Central memory CD8-positive, alpha-beta T cell (primary cell): ENCODE results near the gene NR2C2AP.

ENCODE experiments used
- ATAC-seq: fragments of 150-1000 bp; cut with Tn5 transposase; replicated peaks from 2 replicates; pipeline ENCODE4 v1.10.0; 2022; ENCODE audit warnings: mild to moderate bottlenecking, moderate FRiP score, moderate number of reproducible peaks; ENCODE audit not compliant: poor library complexity, severe bottlenecking; ENCODE audit errors: extremely low read depth
- DNase-seq, 2 donors: peaks; one replicate each; pipeline ENCODE4 v3.0.0; 2021; ENCODE audit warnings: low spot score in 2 of 2
- H3K27ac Mint-ChIP-seq: one replicate; pipeline ENCODE4 v1.8.0; 2022; ENCODE audit warnings: low read depth, mild to moderate bottlenecking, moderate library complexity, mixed read lengths
- H3K27me3 Mint-ChIP-seq: one replicate; pipeline ENCODE4 v1.8.0; 2022; ENCODE audit warnings: mixed read lengths
- H3K36me3 Mint-ChIP-seq: one replicate; pipeline ENCODE4 v1.8.0; 2022; ENCODE audit warnings: mild to moderate bottlenecking, moderate library complexity, mixed read lengths; ENCODE audit not compliant: insufficient read depth
- H3K4me1 Mint-ChIP-seq: one replicate; pipeline ENCODE4 v1.8.0; 2022; ENCODE audit warnings: mixed read lengths
- H3K4me3 Mint-ChIP-seq: one replicate; pipeline ENCODE4 v1.8.0; 2022; ENCODE audit warnings: mild to moderate bottlenecking, moderate library complexity, mixed read lengths
- H3K9me3 Mint-ChIP-seq: one replicate; pipeline ENCODE4 v1.8.0; 2022; ENCODE audit warnings: mixed read lengths

Gene NR2C2AP, protein sequence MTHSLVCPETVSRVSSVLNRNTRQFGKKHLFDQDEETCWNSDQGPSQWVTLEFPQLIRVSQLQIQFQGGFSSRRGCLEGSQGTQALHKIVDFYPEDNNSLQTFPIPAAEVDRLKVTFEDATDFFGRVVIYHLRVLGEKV

DNA sequence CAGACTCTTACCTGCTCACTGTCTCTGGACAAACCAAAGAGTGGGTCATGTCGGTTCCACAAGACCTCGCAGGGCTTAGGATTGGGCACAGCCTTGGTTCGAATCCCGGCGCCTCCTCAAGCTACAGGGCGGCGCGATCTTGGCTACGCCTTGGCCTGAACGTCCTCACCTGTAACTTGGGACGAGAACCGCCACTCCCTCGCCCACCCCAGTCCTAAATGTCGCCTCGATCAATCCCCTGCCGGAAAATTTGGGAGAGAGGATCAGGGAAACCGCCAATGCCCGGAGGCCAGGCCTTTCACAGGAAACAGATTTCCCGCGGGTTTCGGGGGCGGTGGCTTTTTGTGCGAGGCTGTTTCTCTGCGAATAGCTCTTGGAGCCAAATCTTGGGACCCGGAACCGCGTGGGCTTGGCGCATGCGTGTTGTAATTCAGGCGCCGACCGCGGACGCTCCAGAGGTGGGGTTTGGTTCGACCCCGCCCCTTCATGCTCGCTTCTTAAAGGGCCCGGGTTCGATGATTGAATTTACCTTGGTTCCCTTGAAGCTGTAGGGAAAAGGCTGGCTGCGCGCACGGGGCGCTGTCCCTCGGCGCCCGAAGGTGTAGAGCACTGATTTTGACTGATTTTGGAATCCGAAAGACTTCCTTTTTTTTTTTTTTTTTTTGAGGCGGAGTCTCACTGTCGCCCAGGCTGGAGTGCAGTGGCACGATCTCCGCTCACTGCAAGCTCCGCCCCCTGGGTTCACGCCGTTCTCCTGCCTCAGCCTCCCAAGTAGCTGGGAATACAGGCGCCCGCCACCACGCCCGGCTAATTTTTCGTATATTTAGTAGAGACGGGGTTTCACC, at the start of gene NR2C2AP:
Gene NR2C2AP, minus strand, starts transcription at position 403 of the 845 bp plus-strand sequence. Its CDS starts 354 bp downstream, at position 49.
- Mint-ChIP-seq H3K27me3 (no peaks in the 10 kb centered on the region), H3K27ac (peak within 1 kb of the TSS; percentile 82), H3K4me1 (peaks cover 30% of the 10 kb centered on the region), H3K4me3 (peak within 1 kb of the TSS; percentile 89), H3K9me3 (peaks cover 10% of the 10 kb centered on the region), H3K36me3 (peaks cover 8% of the 10 kb centered on the region)
- DNase-seq (peak; percentile 82 to 84), ATAC-seq (peak; percentile 94)

DNA sequence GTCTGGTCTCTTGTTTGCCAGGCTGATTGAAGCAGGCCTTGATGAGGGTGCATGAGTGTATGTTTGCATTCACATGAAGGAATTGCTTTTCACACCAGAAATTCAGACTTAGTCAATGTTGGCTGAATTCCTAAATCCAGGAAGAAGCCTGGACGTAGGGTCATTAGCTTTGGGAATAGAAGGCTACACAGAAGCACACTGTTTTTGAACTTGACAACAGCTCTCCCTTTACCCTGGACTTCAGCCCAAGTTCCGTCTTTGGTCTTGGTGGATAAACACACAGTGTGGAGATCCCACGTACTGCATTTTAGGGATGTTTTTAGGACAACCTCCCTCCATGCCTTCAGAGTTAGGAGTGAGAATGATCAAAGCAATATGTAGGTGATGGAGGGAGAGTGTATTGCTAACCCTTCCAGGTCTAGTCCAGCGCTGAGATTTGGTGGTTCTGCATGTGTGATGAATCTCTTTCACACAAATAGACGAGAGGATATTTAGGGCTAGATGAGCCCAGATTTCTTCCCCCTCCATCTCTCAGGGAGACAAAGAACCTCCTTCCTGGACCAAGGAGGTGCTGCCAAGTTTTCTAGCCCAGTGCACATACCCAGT, 47.1 kb upstream of the NR2C2AP start:
- H3K4me1 Mint-ChIP-seq: no peaks in the 10 kb centered on the region
- no peak for ATAC-seq
- H3K4me3 Mint-ChIP-seq: no peak overlapping the region
- peaks cover 51% of the 10 kb centered on the region for H3K27me3 Mint-ChIP-seq
- H3K36me3 Mint-ChIP-seq: peaks cover 2% of the 10 kb centered on the region
- H3K27ac Mint-ChIP-seq: no peak overlapping the region
- DNase-seq: no peak
- no peaks in the 10 kb centered on the region for H3K9me3 Mint-ChIP-seq

DNA sequence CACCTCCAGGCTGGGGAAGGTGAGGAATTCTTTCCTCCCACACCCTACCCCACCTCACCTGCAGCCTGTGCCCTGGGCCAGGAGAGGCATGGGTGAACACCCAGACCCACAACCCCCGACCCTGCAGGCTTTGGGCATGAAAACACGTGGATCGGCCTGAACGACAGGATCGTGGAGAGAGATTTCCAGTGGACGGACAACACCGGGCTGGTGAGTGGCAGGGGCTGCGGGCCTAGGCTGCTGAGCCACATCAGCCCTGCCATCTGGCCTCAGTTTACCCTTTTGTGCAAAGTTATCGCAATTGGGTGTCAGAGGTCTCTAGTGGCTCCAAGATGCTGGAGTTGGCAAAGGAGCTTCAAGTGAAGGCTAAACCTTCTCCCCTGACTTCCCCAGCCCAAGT, 37.3 kb upstream of the NR2C2AP start:
- DNase-seq (no peak), ATAC-seq (no peak)
- Mint-ChIP-seq H3K4me3 (no peak overlapping the region), H3K36me3 (no peaks in the 10 kb centered on the region), H3K9me3 (peaks cover 5% of the 10 kb centered on the region), H3K27ac (no peak overlapping the region), H3K27me3 (peaks cover 30% of the 10 kb centered on the region), H3K4me1 (no peaks in the 10 kb centered on the region)

DNA sequence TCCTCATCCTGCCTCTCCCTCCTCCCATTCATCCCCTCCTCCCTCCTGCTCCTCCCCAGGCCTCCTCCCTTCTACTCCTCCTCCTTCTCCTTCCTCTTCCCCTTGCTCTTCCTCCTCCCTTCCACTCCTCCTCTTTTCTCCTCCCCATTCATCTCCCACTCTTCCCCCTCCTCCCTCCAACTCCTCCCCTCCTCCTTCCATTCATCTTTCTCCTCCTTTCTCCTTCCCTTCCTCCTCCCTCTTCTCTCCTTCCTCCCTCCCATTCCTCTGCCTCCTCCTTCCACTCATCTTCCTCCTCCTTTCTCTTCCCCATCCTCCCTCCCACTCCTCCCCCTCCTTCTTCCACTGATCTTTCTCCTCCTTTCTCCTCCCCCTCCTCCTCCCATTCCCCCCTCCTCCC, 36.5 kb upstream of the NR2C2AP start:
- Mint-ChIP-seq H3K27me3 (peaks cover 30% of the 10 kb centered on the region), H3K27ac (no peak overlapping the region), H3K4me1 (no peaks in the 10 kb centered on the region), H3K9me3 (peaks cover 5% of the 10 kb centered on the region), H3K4me3 (no peak overlapping the region), H3K36me3 (no peaks in the 10 kb centered on the region)
- no peak for DNase-seq
- no peak for ATAC-seq

DNA sequence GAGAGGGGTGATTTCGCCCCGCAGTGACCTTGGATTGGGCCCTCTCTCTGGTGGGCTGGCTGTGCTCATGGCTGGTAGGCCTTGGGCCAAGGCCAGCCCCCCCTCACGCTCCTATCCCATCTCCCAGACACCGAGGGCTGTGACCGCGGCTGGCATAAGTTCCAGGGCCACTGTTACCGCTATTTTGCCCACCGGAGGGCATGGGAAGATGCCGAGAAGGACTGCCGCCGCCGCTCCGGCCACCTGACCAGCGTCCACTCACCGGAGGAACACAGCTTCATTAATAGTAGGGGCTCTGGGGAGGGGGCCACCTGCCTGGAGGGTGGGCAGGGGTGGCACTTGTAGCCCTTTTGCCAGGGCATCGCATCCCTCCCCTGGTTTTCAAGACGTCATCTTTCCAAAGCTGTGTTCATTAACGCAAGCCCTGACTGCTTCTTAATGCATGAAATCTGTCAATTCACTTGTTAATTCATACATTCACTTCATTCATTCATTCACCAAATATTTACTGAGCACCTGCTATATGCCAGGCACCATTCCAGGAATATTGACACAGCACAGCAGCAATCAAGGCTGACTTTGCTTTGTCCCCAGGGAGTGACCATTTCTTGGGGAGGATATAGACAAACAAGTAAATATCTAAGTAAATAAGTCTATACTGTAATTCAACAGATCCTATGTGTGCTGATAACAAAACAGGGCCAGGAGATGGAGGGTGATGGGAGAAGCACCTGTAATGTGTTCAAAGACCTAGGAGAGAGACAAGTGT, 35.1 kb upstream of the NR2C2AP start:
- H3K4me1 Mint-ChIP-seq: no peaks in the 10 kb centered on the region
- peaks cover 5% of the 10 kb centered on the region for H3K9me3 Mint-ChIP-seq
- no peak for ATAC-seq

DNA sequence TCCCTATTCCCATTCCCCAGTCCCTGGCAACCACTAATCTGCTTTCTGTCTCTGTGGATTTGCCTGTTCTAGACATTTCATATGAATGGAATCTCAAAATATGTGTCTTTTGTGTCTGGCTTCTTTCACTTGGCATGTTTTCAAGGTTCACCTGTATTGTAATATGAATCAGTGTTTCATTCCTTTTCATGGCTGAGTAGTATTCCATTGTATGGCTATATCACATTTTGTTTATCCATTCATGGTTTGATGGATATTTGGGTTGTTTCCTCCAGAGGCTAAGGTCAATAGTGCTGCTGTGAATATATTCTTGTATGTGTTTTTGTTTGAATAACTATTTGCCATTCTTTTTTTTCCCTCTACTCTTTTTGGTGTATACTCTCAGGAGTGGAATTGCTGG, 33.0 kb upstream of the NR2C2AP start:
- peaks cover 5% of the 10 kb centered on the region for H3K9me3 Mint-ChIP-seq
- no peak overlapping the region for H3K4me3 Mint-ChIP-seq
- no peaks in the 10 kb centered on the region for H3K36me3 Mint-ChIP-seq
- H3K27ac Mint-ChIP-seq: no peak overlapping the region
- ATAC-seq (no peak), DNase-seq (no peak)
- no peaks in the 10 kb centered on the region for H3K4me1 Mint-ChIP-seq
- H3K27me3 Mint-ChIP-seq: peaks cover 39% of the 10 kb centered on the region

More for the DNA sequence above, 35.1 kb upstream of the NR2C2AP start:
- no peaks in the 10 kb centered on the region for H3K36me3 Mint-ChIP-seq
- peaks cover 30% of the 10 kb centered on the region for H3K27me3 Mint-ChIP-seq
- H3K27ac Mint-ChIP-seq: no peak overlapping the region
- no peak for DNase-seq
- H3K4me3 Mint-ChIP-seq: no peak overlapping the region

DNA sequence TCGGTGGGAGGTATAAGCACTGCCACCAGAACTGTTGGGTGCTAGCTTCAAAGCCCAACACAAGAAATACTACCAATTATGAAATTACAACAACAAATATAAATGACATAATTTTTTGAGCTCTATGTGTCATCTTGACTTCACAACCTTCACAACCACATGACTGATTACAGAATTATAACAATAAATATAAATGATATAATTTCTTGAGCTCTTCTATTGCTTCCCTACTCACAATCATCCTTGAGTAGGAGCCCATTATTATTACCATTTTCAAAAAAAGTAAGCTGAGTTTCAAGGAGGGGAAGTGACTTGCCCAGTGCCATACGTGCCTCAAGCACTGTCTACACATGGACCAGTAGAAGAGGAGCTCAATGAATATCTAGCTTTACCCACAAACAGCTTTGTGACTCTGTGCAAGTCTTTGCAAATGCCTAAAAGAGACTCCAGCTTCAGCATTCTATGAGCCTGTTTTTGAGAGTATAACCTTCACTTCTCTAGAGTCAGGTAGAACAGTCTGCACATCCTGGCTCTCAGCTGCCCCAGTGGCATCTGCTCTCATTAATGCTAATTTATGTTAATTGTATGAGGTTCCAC, 31.1 kb upstream of the NR2C2AP start:
- Mint-ChIP-seq H3K4me1 (no peaks in the 10 kb centered on the region), H3K4me3 (no peak overlapping the region), H3K27me3 (peaks cover 32% of the 10 kb centered on the region), H3K36me3 (no peaks in the 10 kb centered on the region), H3K9me3 (peaks cover 5% of the 10 kb centered on the region), H3K27ac (no peak overlapping the region)
- no peak for ATAC-seq
- DNase-seq: no peak

DNA sequence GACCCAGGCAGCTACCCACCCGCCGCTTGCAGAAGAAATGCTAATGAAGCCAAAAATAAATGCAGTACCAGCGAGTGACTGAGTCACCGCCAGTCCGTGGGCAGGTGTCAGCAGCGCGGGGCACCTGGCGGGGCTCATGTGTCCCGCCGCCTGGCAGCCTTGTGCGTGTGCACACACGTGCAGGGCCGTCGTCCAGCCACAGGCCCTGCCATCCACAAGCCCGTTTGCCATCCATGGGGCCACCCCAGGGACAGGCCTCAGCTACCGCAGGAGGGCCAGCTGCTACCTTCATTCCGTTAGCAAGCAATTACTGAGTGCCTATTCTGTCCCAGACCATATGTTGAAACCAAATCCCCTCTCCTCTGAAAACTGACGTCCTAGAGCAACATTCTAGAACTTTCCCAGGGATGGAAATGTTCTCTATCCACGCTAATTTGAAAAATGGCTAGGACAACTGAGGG, 29.1 kb upstream of the NR2C2AP start:
- H3K27ac Mint-ChIP-seq: no peak overlapping the region
- no peak overlapping the region for H3K4me3 Mint-ChIP-seq
- H3K27me3 Mint-ChIP-seq: peaks cover 33% of the 10 kb centered on the region
- DNase-seq (no peak), ATAC-seq (no peak)
- H3K4me1 Mint-ChIP-seq: no peaks in the 10 kb centered on the region
- H3K36me3 Mint-ChIP-seq: no peaks in the 10 kb centered on the region
- H3K9me3 Mint-ChIP-seq: peaks cover 5% of the 10 kb centered on the region

DNA sequence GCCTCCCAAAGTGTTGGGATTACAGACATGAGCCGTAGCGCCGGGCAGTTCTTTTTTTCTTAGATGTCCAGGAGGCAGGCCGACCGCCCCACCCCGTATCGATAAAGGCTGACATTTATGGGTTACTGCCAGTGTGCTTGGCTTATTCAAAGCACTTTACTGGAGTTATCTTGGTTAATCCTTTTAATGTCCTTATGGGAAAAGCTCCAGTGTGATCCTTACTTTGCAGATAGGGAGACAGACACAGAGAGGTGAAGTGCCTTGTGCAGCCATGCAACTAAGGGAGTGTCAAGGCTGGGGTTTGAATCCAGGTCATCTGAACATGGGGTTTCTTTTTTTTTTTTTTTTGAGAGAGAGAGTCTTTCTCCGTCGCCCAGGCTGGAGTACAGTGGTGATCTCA, 27.8 kb upstream of the NR2C2AP start:
- Mint-ChIP-seq H3K4me1 (no peaks in the 10 kb centered on the region), H3K27me3 (peaks cover 45% of the 10 kb centered on the region), H3K27ac (no peak overlapping the region), H3K36me3 (no peaks in the 10 kb centered on the region), H3K9me3 (peaks cover under 1% of the 10 kb centered on the region), H3K4me3 (no peak overlapping the region)
- ATAC-seq (no peak), DNase-seq (no peak)

DNA sequence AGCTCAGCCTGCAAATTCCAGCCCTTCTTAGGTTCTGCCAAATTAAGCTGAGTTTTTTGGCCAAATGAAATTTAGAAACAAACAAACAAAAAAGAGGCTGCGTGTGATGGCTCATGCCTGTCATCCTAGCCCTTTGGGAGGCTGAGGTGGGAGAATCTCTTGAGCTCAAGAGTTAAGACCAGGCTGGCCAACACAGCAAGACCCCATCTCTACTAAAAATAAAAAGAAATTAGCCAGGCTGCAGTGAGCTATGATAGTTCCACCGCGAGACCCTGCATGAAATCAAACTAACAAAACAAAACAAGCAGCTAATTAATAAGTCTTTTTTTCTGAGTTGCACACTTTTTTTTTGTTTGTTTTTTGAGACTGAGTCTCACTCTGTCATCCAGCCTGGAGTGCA, 26.5 kb upstream of the NR2C2AP start:
- no peaks in the 10 kb centered on the region for H3K36me3 Mint-ChIP-seq
- peaks cover 46% of the 10 kb centered on the region for H3K27me3 Mint-ChIP-seq
- H3K9me3 Mint-ChIP-seq: no peaks in the 10 kb centered on the region
- peaks cover 5% of the 10 kb centered on the region for H3K4me1 Mint-ChIP-seq
- no peak overlapping the region for H3K27ac Mint-ChIP-seq
- no peak for DNase-seq
- H3K4me3 Mint-ChIP-seq: no peak overlapping the region
- ATAC-seq: no peak

DNA sequence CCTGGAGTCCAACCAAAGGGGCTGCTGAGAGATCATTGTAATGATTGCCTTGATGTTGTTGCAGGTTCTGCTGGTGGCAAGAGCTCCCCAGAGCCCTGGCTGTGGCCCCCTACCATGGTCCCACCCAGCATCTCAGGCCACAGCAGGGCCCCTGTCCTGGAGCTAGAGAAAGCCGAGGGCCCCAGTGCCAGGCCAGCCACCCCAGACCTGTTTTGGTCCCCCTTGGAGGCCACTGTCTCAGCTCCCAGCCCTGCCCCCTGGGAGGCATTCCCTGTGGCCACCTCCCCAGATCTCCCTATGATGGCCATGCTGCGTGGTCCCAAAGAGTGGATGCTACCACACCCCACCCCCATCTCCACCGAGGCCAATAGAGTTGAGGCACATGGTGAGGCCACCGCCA, 24.0 kb upstream of the NR2C2AP start:
- Mint-ChIP-seq H3K36me3 (no peaks in the 10 kb centered on the region), H3K4me3 (no peak overlapping the region), H3K9me3 (no peaks in the 10 kb centered on the region), H3K27me3 (peaks cover 45% of the 10 kb centered on the region), H3K4me1 (peaks cover 5% of the 10 kb centered on the region), H3K27ac (no peak overlapping the region)
- ATAC-seq (no peak), DNase-seq (no peak)

DNA sequence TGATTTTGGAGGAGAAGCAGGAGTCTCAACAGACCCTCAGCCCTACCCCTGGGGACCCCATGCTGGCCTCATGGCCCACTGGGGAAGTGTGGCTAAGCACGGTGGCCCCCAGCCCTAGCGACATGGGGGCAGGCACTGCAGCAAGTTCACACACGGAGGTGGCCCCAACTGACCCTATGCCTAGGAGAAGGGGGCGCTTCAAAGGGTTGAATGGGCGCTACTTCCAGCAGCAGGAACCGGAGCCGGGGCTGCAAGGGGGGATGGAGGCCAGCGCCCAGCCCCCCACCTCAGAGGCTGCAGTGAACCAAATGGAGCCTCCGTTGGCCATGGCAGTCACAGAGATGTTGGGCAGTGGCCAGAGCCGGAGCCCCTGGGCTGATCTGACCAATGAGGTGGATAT, 23.4 kb upstream of the NR2C2AP start:
- ATAC-seq (no peak), DNase-seq (no peak)
- H3K4me1 Mint-ChIP-seq: peaks cover 5% of the 10 kb centered on the region
- no peak overlapping the region for H3K27ac Mint-ChIP-seq
- no peaks in the 10 kb centered on the region for H3K36me3 Mint-ChIP-seq
- H3K4me3 Mint-ChIP-seq: no peak overlapping the region
- peaks cover 39% of the 10 kb centered on the region for H3K27me3 Mint-ChIP-seq
- no peaks in the 10 kb centered on the region for H3K9me3 Mint-ChIP-seq
